Measurements from ENCODE around the gene RHBDL3.

RHBDL3 gene

DNA sequence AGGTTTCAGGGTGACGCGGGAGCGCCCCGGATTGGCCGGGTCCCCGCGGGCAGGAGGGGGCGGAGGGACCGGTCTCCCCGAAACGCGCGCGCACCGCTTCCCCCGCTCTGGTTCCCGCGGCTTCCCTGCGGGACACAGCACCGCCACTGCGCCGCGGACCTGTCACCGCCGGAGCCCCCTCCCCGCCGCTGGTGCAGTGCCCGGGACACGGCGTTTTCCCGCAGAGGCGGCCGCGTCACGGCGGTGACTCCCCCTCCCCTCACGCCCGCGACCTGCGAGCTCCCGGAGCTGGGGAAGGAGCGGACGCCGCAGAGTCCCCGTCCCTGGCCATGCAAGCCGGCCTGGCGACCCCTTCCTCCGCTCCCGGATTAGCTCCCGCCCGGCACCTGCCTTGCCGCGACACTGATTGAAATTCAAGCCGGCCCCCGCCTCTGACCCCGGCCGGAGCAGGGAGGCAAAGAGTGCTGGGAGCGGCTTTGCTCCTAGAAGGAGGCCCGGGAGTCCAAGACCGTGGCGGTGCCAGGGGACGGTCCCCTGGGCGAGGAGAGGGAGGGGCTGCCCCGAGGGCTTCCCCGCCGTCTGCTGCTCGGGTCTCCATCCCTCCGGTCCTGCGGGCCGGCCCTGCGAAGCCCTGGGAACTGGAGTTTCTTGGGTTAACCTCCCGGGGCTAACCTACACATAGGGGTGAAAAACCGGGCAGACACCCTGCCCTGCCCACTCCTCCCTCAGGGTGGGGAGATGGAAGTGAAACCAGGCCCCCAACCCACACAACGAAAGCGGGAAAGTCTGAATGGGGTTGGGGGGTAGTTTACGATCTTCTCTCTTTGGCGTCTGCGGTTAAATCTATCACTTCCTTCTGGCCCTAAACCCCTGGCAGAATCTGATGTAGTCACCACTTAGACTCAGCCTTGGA is 1.0 kb downstream of the RHBDL3 start:
- DNase-seq = peak; percentile 70

GRCh38 chr17:32267690-32268205 is 2.1 kb downstream of the RHBDL3 start:
- no peak for DNase-seq

DNA sequence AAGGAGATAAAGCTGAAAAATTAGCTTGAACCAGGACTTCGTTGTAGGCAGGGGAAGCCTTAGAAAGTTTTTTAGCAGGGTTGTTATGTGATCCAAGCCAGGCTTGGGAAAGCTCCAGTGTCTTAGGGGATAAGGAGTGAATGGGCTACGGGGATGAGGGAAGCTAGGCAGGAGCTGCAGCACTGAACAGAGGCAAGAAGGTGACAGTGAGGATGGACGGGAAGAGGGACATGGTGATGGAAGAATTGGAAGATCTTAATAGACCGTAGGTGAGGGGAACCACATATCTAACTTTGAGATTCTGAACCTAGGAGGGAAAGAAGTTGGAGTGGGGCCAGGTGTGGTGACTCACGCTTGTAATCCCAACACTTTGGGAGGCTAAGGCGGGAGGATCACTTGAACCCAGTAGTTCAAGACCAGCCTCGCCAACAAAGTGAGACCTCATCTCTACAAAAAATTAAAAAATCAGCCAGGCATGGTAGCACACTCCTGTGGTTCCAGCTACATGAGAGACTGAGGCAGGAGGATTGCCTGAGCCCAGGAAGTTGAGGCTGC is 3.2 kb downstream of the RHBDL3 start:
- DNase-seq = no peak

DNA sequence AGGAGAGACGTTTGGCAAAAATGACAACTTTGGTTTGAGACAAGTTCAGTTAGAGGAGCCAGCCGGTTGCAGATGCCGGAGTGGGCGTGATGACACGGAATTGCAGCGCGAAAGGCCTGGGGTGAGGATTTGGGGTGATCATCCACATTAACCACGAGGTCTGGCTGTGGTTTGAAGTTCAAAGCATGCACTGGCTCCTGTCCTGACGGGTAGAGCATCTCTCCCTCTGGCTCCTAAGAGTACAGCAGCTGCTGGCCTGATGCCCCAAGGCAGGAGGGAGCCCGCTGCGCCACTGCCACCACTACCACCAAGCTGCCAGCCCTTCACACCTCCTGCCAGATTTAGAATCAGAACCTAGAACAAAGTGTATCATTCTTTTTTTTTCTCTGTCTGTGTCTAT is 3.7 kb downstream of the RHBDL3 start:
- DNase-seq = no peak

DNA sequence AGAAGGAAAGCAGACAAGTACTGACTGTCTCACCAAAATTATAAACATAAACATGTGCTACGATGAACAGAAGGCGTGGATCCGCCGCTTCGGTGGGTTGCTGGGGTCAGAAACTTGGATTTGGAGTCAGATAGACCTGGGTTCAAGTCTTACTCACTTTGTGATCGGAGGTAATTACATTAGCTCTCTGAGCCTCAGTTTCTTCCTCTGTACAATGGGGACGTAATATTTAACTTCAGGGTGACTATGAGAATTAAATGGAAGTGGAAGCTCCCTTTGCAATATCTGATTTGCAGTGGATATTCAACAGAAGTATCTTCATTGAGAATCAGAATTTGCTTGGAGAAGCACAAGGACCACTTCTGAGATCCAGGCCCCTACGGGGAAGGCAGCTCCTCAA is 6.2 kb downstream of the RHBDL3 start:
- no peak for DNase-seq

- DNase-seq = no peak
Observed at GRCh38 chr17:32274101-32274500, 8.5 kb downstream of the RHBDL3 start.

DNA sequence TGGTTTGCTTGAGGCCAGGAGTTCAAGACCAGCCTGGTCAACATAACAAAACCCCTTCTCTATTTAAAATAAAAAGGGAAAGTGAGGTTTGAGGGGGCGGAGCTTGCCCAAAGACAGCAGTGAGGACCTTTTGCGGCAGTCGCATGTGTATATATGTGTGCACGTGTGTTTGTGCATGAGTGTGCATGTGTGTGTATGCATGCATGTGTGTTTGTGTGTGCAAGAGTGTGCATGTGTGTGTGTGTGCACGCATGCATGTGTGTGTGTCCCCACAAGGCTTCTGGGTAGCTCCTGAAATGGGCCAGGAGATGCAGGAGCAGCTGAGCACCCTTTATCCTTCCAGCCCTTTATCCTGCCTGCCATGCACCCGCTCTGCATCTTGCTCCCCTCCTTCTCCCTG is 9.0 kb downstream of the RHBDL3 start:
- no peak for DNase-seq

DNA sequence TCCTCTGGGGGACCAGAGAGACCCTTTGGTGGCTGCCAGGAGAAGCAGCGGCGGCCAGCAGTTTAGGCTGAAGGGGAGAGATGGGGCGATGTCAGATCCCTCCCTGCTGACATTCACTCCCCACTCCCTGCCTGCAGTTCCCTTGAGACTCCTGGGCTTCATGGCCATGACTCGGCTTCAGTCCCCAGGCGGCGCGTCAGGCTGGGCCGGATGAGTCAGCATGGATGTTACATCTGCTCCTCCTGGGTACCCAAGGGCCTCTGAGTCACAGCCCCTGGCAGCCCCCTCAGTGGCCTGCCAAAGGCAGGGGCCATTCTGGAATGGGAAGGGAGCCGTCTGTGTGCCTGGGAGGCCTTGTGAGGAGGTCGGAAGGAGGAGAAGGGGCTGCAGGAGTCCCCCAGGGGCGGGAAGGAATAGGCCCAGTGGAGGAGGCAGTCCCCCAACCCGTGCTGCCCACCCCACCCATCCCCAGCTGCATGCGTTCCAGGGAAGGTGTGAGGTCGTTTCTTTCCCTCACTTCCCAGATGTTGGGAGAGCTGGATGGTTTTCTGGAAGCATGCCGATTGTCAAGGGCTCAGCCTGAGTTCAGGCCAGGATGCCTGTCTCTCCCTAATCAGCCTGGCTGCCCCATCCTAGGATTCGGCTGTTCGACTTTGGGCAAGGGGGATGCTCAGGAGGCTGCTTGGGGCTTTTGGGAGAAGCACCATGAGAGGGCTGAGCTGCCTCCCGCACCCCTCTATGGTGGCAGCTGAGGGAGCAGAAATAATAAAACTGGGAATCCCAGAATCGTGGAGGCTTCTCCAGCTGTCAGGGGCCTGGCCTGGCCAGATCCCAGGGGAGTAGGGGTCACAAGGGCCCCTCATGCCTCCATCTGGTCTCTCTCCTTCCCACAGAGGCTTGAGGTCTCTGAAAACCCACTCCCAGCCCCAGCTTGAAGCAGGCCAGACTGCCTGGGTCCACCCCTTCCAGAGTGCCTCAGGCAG is 9.7 kb downstream of the RHBDL3 start:
- no peak for DNase-seq

DNA sequence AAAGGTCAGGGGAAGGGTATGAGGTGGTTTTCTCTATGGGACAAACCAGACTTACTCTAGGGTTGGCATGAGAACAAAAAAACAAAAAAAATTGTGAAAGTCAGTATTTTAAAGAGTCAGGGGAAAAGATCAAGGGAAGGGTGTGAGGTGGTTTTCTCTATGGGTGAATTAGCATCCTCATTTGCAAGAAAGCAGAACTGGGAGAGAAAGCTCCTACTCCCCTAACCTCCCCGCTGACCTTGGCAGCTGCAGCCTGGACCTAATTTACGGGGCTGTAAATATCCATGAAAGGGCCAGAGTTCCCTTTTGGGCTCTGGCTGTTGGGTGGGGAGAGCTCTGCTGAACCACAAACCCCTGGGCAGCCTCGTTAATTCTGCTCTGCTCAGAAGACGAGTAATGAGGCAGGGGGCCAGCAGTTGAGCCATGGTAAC is 10.6 kb downstream of the RHBDL3 start:
- no peak for DNase-seq

- DNase-seq = no peak
Observed at GRCh38 chr17:32277284-32277683, 11.7 kb downstream of the RHBDL3 start.

GRCh38 chr17:32278815-32279214 is 13.2 kb downstream of the RHBDL3 start:
- no peak for DNase-seq

- DNase-seq = no peak
Observed at GRCh38 chr17:32279891-32280716, 14.5 kb downstream of the RHBDL3 start.

DNA sequence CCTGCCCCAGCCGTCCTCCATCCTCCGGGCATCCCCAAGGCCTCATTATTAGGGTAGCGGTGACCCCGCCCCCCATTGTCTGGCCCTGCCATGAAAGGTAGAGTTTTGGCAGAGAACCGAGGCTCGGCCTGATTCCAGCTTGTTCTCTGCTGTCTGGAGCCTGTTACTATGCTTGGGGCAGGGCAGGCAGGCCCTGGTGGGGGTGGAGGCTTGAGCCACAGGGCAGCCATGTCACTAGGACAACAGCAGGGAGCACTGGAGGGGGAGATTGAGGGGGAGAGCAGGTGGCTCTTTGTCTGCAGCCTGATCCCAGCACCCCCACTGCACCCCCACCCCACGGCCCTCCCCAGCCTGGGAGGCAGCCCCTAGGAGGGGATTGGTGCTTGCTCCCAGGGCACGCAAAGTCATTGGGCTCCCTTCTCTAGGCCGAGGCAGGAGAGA is 15.4 kb downstream of the RHBDL3 start:
- DNase-seq = no peak

GRCh38 chr17:32283745-32284201 is 18.1 kb downstream of the RHBDL3 start:
- DNase-seq = no peak

DNA sequence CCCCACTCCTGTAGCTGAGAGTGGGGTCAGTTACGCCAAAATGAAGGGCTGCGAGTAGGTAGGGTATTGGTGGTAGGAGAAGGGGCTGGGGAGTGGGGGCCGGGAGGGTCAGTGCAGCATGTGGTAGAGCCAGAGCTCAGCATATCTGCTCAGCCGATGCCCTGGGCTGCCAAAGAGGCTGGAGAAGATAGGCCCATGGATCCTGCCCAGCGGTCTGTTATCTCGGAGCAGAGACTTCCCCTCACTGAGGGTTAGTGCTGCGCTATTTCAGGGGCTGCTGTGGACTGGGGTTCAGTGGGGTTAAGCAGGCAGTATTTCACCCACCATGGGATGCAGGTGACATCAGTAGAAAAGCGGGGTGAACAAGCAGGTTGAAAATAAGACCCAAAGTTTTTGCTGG is 19.7 kb downstream of the RHBDL3 start:
- no peak for DNase-seq

DNA sequence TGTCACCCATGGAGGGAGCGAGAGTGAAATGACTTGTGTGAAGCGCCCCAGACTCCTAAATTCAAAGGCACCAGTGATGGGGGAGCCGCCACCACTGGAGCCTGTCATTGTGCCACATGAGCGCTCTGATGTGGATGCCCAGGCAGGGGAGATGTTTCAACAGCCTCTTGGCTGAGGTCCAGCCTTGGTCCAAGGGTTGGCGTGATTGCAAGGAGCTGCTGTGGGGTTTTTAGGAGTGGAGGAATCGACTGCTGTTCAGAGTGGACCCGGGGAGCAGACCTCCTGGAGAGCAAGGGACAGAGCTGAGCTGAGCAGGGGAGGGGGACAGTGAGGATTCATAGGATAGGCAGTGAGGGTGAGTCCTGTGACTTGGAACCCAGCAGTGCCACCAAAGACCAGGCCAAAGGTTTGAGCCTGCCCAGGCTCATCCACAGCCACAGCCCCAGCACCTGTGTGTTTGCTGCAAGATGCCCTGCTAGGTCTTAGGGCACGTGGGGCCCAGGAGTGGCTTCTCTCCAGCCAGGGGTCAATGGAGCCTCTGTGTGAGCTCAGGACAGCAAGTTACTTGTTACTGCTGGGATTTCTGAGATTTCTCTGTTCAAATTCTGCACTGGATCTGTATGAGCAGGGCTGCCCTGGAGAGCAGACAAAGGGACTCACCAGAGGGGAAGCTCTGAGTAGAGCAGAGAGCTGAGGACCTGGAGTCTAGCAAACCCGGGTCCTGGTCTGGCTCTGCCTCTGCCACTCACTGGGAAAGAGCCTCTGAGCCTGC is 20.3 kb downstream of the RHBDL3 start:
- DNase-seq = no peak

- DNase-seq = no peak
Observed at GRCh38 chr17:32286518-32286900, 20.9 kb downstream of the RHBDL3 start.

DNA sequence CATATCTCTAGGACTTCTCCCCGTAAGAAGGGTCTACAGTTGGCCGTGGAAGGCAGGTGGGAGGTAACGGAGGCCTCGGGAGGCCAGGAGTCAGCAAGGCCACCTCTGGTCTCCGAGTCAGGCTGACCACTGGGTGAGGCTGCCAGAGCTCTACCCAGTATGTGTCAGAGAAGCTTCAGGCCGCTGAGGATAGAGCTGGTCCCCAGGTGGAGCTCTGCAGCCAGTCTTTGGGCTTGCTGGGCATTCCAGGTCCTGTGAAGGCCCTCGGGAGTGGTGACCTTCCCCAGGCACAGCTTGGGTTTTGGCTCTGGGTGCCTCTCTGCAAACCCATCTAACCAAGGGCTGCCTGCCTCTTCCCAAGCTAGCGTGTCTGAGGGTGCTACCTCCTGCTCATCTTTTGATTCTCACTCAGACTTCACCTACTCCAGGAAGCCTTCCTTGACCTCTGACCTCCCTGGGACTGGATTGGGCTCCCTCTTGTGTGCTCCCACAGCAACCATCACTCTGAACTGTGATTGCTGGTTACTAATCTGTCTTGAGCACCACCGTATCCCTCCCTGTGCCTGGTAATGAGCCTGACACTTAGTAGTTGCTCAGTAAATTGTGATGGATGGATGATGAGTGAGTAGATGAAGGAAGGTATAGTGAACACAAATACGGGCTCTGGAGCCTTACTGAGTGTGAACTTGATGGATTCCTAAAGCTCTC is 22.3 kb downstream of the RHBDL3 start:
- no peak for DNase-seq

DNA sequence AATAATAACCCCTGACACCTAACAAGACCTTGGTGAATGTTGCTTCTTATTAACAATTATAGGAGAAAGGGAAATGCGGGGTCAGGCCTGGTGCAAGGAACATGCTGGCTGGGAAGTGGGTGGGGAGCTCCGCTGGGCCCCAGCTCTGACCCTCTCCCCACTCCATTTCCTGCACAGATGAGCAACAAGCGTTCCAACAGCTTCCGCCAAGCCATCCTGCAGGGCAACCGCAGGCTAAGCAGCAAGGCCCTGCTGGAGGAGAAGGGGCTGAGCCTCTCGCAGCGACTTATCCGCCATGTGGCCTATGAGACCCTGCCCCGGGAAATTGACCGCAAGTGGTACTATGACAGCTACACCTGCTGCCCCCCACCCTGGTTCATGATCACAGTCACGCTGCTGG is 23.0 kb downstream of the RHBDL3 start:
- DNase-seq = no peak

GRCh38 chr17:32289471-32290070 is 23.9 kb downstream of the RHBDL3 start:
- DNase-seq = no peak

Data from activated CD8-positive, alpha-beta memory T cell treated with anti-CD3 and anti-CD28 coated beads for 24 hours (primary cell).